Measurements from ENCODE around the gene IL12RB1. TPM values are rescaled to one million over a fixed set of nuclear protein-coding genes. Genes with fewer than 3 reads are reported as not detected.

IL12RB1 gene
- total and polyA plus RNA-seq, 2 of the 13 experiments (the other 11 are each of a cell fraction or from before 2014, with no cell fraction given), result 0.03 to 0.04 TPM

- TF ChIP-seq, protein P1, sequence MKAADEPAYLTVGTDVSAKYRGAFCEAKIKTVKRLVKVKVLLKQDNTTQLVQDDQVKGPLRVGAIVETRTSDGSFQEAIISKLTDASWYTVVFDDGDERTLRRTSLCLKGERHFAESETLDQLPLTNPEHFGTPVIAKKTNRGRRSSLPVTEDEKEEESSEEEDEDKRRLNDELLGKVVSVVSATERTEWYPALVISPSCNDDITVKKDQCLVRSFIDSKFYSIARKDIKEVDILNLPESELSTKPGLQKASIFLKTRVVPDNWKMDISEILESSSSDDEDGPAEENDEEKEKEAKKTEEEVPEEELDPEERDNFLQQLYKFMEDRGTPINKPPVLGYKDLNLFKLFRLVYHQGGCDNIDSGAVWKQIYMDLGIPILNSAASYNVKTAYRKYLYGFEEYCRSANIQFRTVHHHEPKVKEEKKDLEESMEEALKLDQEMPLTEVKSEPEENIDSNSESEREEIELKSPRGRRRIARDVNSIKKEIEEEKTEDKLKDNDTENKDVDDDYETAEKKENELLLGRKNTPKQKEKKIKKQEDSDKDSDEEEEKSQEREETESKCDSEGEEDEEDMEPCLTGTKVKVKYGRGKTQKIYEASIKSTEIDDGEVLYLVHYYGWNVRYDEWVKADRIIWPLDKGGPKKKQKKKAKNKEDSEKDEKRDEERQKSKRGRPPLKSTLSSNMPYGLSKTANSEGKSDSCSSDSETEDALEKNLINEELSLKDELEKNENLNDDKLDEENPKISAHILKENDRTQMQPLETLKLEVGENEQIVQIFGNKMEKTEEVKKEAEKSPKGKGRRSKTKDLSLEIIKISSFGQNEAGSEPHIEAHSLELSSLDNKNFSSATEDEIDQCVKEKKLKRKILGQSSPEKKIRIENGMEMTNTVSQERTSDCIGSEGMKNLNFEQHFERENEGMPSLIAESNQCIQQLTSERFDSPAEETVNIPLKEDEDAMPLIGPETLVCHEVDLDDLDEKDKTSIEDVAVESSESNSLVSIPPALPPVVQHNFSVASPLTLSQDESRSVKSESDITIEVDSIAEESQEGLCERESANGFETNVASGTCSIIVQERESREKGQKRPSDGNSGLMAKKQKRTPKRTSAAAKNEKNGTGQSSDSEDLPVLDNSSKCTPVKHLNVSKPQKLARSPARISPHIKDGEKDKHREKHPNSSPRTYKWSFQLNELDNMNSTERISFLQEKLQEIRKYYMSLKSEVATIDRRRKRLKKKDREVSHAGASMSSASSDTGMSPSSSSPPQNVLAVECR (CRISPR knock-in tag; IDR thresholded peaks at IDR 0.05; ENCODE audit: borderline replicate concordance), result no peak
Measured at GRCh38 chr19:18119013-18119716, 32.4 kb upstream of the IL12RB1 start (continued).

GRCh38 chr19:18118420-18119012 lies 31.8 kb upstream of the IL12RB1 start:
- Histone ChIP-seq H2AFZ (ENCODE audit: low read length) (no peak overlapping the region), H3K4me3 (replicated peaks in 1 of 3; ENCODE audit: insufficient read depth in 1 of 3, low read depth in 2 of 3, low read length in 3 of 3) (peak overlapping the region; percentile 72 to 91 (median 73)), H3K9ac (ENCODE audit: insufficient read depth, low read depth, low read length) (peak overlapping the region; percentile 82), H3K27ac (ENCODE audit: extremely low read length, insufficient read depth, low read length) (peak overlapping the region; percentile 63), H3K4me2 (ENCODE audit: low read depth, low read length) (peak overlapping the region; percentile 100), H4K20me1 (ENCODE audit: insufficient read depth, low read length) (no peaks in the 10 kb centered on the region), H3K27me3 (ENCODE audit: control insufficient read depth in 1 of 2, insufficient read depth in 2 of 2, low read length in 2 of 2) (no peaks in the 10 kb centered on the region), H3K79me2 (ENCODE audit: insufficient read depth, low read length) (peaks cover 16% of the 10 kb centered on the region), H3K4me1 (ENCODE audit: insufficient read depth, low read length) (peaks cover 23% of the 10 kb centered on the region), H3K36me3 (replicated peaks in 1 of 2; ENCODE audit: control insufficient read depth in 1 of 2, insufficient read depth in 2 of 2, low read length in 2 of 2) (peaks cover 7 to 33% of the 10 kb centered on the region in 2 experiments), H3K9me3 (ENCODE audit: low read length) (no peaks in the 10 kb centered on the region)
- BruUV-seq (replicated peaks), result TSS peak; percentile 47
- ChIA-PET CTCF (ENCODE audit: low intra/inter-chr PET ratio, low total read pairs) (no interaction called here), POLR2A (interaction anchor here (1.4 to 2.2 kb wide), 3 partner anchors 9 to 36 kb away, joined by 9 to 18 read pairs (median 11); partner anchors contain the start of gene PIK3R2)
- ATAC-seq (no peak), DNase-seq (ENCODE audit: low spot score) (no peak), FAIRE-seq (no peak)
- 51% methylated on average over 9 of the region's 14 CpGs for WGBS (ENCODE audit: low lambda C conversion rate)
- in situ Hi-C loops (cut with HindIII; ENCODE audit: extremely low pct_ligation_motif_present, low pct_unique_long_range_greater_than_20kb) (no loop called here), intact Hi-C loops (cut with micrococcal nuclease; ENCODE audit: unreplicated experiment) (no loop called here)
- no peak for TF ChIP-seq SUZ12 (IDR thresholded peaks at IDR 0.05; ENCODE audit: low read depth, low read length)
- peak; percentile 42 for TF ChIP-seq ZFP36 (IDR thresholded peaks at IDR 0.05; ENCODE audit: borderline replicate concordance, low read depth, low read length, partially characterized antibody)
- no peak for TF ChIP-seq GLMP (CRISPR knock-in tag; IDR thresholded peaks at IDR 0.05; ENCODE audit: borderline replicate concordance)
- peak; percentile 13 for TF ChIP-seq ZNF687 (CRISPR knock-in tag; IDR thresholded peaks at IDR 0.05)
- peak; percentile 88 for TF ChIP-seq ZMYM3 (CRISPR knock-in tag; IDR thresholded peaks at IDR 0.05)
- TF ChIP-seq SAFB2 (CRISPR knock-in tag; IDR thresholded peaks at IDR 0.05; ENCODE audit: borderline replicate concordance, low read depth), result no peak
- TF ChIP-seq DPF2 (CRISPR knock-in tag; IDR thresholded peaks at IDR 0.05; ENCODE audit: borderline replicate concordance, low read depth), result no peak
- no peak for TF ChIP-seq ZNF382 (CRISPR knock-in tag; IDR thresholded peaks at IDR 0.05; ENCODE audit: borderline replicate concordance)
- 0 out of 2 replicates have a peak, but pooled peaks have one; percentile 10 for TF ChIP-seq ZNF563 (CRISPR knock-in tag; IDR thresholded peaks at IDR 0.05)
- TF ChIP-seq ZNF326 (CRISPR knock-in tag; IDR thresholded peaks at IDR 0.05; ENCODE audit: borderline replicate concordance), result no peak
